HFF-Myc (cell line): ENCODE data around the gene TNIK.
A peak's percentile ranks its signal among the peaks of the same experiment; 100 is the strongest.

Source experiments
- DNase-seq: peaks from one replicate; pipeline ENCODE4 v3.0.0-alpha.2; 2011; ENCODE audit warnings: low read depth; ENCODE audit errors: extremely low read depth
- H3K4me3 ChIP-seq: replicated peaks from 2 replicates; pipeline ENCODE4 v1.5.1; 2011; ENCODE audit warnings: low read depth, mild to moderate bottlenecking, control low read depth, low read length
- CTCF ChIP-seq: IDR thresholded peaks from 2 replicates; pipeline ENCODE4 v1.5.1; 2012; ENCODE audit warnings: mild to moderate bottlenecking, low read depth, low read length, control low read depth; ENCODE audit errors: missing control alignments

Gene TNIK

GRCh38 chr3:171133337-171133736 is 326.9 kb downstream of the TNIK start:
- no peak overlapping the region for H3K4me3 ChIP-seq
- no peak for DNase-seq
- no peak for TF ChIP-seq CTCF

- no peak overlapping the region for H3K4me3 ChIP-seq
- DNase-seq = peak; percentile 19
- TF ChIP-seq CTCF = no peak
Observed at GRCh38 chr3:171132873-171133272, 327.3 kb downstream of the TNIK start.

GRCh38 chr3:171129827-171130226 is 330.4 kb downstream of the TNIK start:
- no peak overlapping the region for H3K4me3 ChIP-seq
- DNase-seq = peak; percentile 22
- TF ChIP-seq CTCF = no peak

GRCh38 chr3:171127611-171128010 is 332.6 kb downstream of the TNIK start:
- DNase-seq = no peak
- TF ChIP-seq CTCF = no peak
- H3K4me3 ChIP-seq = no peak overlapping the region

- DNase-seq = no peak
Observed at GRCh38 chr3:171126478-171127209, 333.6 kb downstream of the TNIK start.

GRCh38 chr3:171125010-171125409 is 335.2 kb downstream of the TNIK start:
- H3K4me3 ChIP-seq = no peak overlapping the region
- no peak for TF ChIP-seq CTCF
- no peak for DNase-seq

More at GRCh38 chr3:171126478-171127209, 333.6 kb downstream of the TNIK start:
- TF ChIP-seq CTCF = no peak
- H3K4me3 ChIP-seq = no peak overlapping the region

- TF ChIP-seq CTCF = no peak
- DNase-seq = no peak
- H3K4me3 ChIP-seq = no peak overlapping the region
Observed at GRCh38 chr3:171123915-171124314, 336.3 kb downstream of the TNIK start.
